ENCODE data around the gene PCDHGB3.

PCDHGB3 gene

DNA sequence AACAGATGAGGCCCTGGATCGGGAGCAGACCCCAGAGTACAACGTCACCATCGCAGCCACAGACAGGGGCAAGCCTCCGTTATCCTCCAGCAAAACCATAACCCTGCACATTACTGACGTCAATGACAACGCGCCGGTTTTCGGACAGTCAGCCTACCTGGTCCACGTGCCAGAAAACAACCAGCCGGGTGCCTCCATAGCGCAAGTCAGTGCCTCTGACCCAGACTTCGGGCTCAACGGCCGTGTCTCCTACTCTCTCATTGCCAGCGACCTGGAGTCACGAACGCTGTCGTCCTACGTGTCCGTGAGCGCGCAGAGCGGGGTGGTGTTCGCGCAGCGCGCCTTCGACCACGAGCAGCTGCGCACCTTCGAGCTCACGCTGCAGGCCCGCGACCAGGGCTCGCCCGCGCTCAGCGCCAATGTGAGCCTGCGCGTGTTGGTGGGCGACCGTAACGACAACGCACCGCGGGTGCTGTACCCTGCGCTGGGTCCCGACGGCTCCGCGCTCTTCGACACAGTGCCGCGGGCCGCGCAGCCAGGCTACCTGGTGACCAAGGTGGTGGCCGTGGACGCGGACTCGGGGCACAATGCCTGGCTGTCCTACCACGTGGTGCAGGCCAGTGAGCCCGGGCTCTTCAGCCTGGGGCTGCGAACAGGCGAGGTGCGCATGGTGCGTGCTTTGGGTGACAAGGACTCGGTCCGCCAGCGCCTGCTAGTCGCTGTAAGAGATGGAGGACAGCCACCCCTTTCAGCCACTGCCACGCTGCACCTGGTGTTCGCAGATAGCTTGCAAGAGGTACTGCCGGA, 49.2 kb downstream of the PCDHGB3 start:
- Mint-ChIP-seq H3K4me3 (peak overlapping the region; percentile 12), H3K9me3 (peaks cover 25% of the 10 kb centered on the region), H3K27ac (peak overlapping the region; percentile 38)

DNA sequence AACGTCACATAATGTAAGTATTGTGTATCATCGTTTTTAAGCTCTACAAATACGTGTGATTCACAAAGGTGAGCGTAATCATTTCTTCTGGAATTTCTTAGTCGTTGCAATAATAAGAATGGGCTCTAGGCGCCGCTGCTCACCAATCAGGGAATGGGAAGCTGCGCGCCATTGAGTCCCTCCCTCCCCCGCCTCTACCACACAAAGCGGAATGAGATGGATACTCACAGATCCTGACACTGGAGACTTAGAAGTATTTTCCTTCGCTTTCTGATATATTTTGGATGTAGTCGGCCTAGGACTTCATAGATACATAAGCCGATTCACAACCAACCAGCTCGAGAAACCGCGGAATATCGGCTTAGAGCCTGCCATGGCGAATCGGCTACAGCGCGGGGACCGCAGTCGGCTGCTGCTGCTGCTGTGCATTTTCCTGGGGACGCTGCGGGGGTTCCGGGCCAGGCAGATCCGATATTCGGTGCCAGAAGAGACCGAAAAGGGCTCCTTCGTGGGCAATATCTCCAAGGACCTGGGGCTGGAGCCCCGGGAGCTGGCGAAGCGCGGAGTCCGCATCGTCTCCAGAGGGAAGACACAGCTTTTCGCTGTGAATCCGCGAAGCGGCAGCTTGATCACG, 50.9 kb downstream of the PCDHGB3 start, which contains the start of gene PCDHGA11:
PCDHGA11 (plus strand) TSS at position 197 of the 634 bp plus-strand sequence; CDS start at position 374, 177 bp downstream.
- Mint-ChIP-seq H3K4me3 (peak within 1 kb of the TSS; percentile 70), H3K4me1 (no peaks in the 10 kb centered on the region), H3K36me3 (peaks cover 27% of the 10 kb centered on the region), H3K9me3 (peaks cover 26% of the 10 kb centered on the region), H3K27ac (peak within 1 kb of the TSS; percentile 17), H3K27me3 (peaks cover 59% of the 10 kb centered on the region)

More for the DNA sequence above, 49.2 kb downstream of the PCDHGB3 start:
- peaks cover 28% of the 10 kb centered on the region for H3K36me3 Mint-ChIP-seq
- H3K27me3 Mint-ChIP-seq = peaks cover 58% of the 10 kb centered on the region
- peaks cover 3% of the 10 kb centered on the region for H3K4me1 Mint-ChIP-seq

DNA sequence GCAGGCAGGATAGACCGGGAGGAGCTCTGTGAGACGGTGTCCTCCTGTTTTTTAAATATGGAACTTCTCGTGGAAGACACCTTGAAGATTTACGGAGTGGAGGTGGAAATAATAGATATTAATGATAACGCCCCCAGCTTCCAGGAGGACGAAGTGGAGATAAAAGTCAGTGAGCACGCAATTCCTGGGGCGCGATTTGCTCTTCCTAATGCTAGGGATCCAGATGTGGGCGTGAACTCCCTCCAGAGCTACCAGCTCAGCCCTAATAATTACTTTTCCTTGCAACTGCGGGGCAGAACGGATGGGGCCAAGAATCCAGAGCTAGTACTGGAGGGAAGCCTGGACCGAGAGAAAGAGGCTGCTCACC, 51.4 kb downstream of the PCDHGB3 start:
- Mint-ChIP-seq H3K36me3 (peaks cover 27% of the 10 kb centered on the region), H3K27ac (peak overlapping the region; percentile 17), H3K9me3 (peaks cover 26% of the 10 kb centered on the region), H3K4me3 (peak overlapping the region; percentile 70), H3K27me3 (peaks cover 60% of the 10 kb centered on the region), H3K4me1 (no peaks in the 10 kb centered on the region)

Measured in activated naive CD4-positive, alpha-beta T cell treated with anti-CD3 and anti-CD28 coated beads, Interleukin-2, amount 50 U/mL, for 24 hours (primary cell).